ENCODE measurements around the gene PLCB4. TPM values are rescaled to one million over a fixed set of nuclear protein-coding genes. Genes with fewer than 3 reads are reported as not detected.
A peak's percentile ranks its signal among the peaks of the same experiment; 100 is the strongest.

Gene PLCB4
- total RNA-seq, 1 experiment from 2014 or later: 0.07 TPM

DNA sequence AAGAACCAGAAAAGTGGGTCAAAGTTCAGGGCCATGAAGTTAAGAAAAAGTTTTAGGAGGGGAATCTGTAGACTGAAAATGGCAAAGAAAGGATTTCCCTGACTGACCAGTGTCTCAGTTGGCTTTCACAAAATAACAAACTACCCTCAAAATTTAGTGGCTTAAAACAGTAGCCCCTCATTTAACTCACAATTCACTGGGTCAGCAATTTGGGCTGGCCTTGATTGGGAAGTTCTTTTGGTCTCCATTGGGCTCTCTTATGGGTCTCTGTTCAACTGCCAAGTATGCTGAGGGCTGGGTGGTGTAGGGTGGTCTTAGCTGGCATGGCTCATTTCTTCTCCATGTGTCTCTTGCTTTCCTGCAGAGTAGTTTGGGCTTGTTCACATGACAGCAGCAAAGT is 161.5 kb downstream of the PLCB4 start:
- DNase-seq: no peak
- Histone ChIP-seq H3K9me3 (peaks cover 7% of the 10 kb centered on the region; the same call in 1 of the 2 replicates), H3K36me3 (no peaks in the 10 kb centered on the region), H3K4me3 (no peak overlapping the region), H3K27me3 (peaks cover 2% of the 10 kb centered on the region; the same call in 1 of the 2 replicates)

GRCh38 chr20:9233804-9234203 is 164.9 kb downstream of the PLCB4 start:
- no peak overlapping the region for H3K4me3 ChIP-seq
- no peaks in the 10 kb centered on the region for H3K27me3 ChIP-seq
- DNase-seq: no peak
- peaks cover 7% of the 10 kb centered on the region; the same call in 1 of the 2 replicates for H3K9me3 ChIP-seq
- H3K36me3 ChIP-seq: no peaks in the 10 kb centered on the region

GRCh38 chr20:9235518-9235917 is 166.6 kb downstream of the PLCB4 start:
- Histone ChIP-seq H3K27me3 (no peaks in the 10 kb centered on the region), H3K36me3 (no peaks in the 10 kb centered on the region)
- peak; percentile 85 for DNase-seq

DNA sequence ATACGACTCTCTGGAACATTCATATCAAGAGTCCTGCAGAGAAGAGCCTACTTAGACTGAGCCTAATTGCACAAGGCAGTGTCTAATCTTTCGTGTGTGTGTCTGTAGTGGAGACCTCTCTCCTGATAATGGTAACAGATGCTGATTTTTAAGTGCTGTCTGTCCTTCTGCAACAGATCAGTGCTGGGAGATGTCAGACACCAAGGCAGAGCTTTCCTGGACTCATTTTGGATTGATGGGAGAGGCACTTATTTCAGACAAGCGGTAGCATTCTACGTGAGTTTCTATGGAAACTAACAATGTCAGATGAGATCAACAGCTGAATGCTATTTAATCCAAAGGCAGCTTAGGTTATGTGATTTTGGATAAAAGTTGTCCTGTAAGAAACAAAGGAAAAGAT is 167.6 kb downstream of the PLCB4 start:
- DNase-seq: no peak
- H3K4me3 ChIP-seq: no peak overlapping the region
- H3K36me3 ChIP-seq: no peaks in the 10 kb centered on the region
- H3K9me3 ChIP-seq: peaks cover 7% of the 10 kb centered on the region; the same call in 1 of the 2 replicates
- H3K27me3 ChIP-seq: no peaks in the 10 kb centered on the region

More at GRCh38 chr20:9235518-9235917, 166.6 kb downstream of the PLCB4 start:
- no peak overlapping the region for H3K4me3 ChIP-seq
- H3K9me3 ChIP-seq: peaks cover 7% of the 10 kb centered on the region; the same call in 1 of the 2 replicates

GRCh38 chr20:9241232-9241692 is 172.4 kb downstream of the PLCB4 start:
- Histone ChIP-seq H3K9me3 (peaks cover 3% of the 10 kb centered on the region), H3K36me3 (no peaks in the 10 kb centered on the region), H3K4me3 (no peak overlapping the region), H3K27me3 (no peaks in the 10 kb centered on the region)
- DNase-seq: peak; percentile 40

GRCh38 chr20:9241721-9242427 is 173.0 kb downstream of the PLCB4 start:
- Histone ChIP-seq H3K4me3 (no peak overlapping the region), H3K9me3 (peaks cover 3% of the 10 kb centered on the region), H3K27me3 (no peaks in the 10 kb centered on the region), H3K36me3 (no peaks in the 10 kb centered on the region)
- peak; percentile 77 for DNase-seq

- peaks cover 3% of the 10 kb centered on the region for H3K9me3 ChIP-seq
- DNase-seq: no peak
- no peaks in the 10 kb centered on the region for H3K36me3 ChIP-seq
- H3K4me3 ChIP-seq: no peak overlapping the region
- H3K27me3 ChIP-seq: no peaks in the 10 kb centered on the region
Observed at GRCh38 chr20:9243986-9244385, 175.1 kb downstream of the PLCB4 start.

DNA sequence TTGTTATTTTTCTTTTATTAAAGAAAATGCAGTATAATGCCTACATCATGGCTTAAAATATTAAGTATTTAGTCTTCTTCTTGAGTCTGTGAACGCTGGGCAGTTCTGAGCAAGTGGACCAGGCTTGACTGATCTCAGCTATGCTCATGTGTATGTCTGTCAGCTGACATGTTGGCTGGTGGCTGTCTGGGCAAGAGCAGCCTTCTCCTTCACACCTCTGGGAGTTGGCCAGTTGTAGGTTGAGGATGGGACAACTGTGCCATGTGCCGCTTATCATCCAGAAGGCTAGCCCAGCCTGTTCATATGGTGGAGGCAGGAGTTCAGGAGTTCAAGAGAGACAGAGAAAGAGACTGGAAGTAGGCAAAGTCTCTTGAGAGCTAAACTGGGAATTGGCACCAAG is 175.9 kb downstream of the PLCB4 start:
- H3K27me3 ChIP-seq: no peaks in the 10 kb centered on the region
- no peak for DNase-seq
- peaks cover 3% of the 10 kb centered on the region for H3K9me3 ChIP-seq
- H3K4me3 ChIP-seq: no peak overlapping the region
- H3K36me3 ChIP-seq: no peaks in the 10 kb centered on the region

- H3K27me3 ChIP-seq: no peaks in the 10 kb centered on the region; the same call in 1 of the 2 replicates
- no peak for DNase-seq
- no peak overlapping the region for H3K4me3 ChIP-seq
- H3K36me3 ChIP-seq: no peaks in the 10 kb centered on the region
- peaks cover 3% of the 10 kb centered on the region for H3K9me3 ChIP-seq
Observed at GRCh38 chr20:9246731-9247130, 177.8 kb downstream of the PLCB4 start.

DNA sequence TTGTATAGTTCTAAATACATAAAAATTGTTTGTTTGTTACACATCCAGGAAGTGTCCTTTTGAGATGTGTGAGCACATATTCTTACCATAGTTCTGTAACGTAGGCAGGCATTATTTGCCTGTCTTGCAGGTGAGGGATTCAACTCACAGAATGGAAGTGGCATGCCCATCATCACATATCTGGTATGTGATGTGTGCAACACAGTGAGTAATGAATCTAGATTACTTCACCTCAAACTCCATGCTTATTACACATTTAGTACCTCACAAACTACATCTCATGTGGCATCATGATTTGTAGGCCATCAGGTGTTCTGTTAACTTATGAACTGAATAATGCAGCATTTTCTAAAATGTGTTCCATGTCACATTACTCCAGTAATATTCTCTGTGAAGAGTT is 181.6 kb downstream of the PLCB4 start:
- H3K36me3 ChIP-seq: no peaks in the 10 kb centered on the region
- H3K9me3 ChIP-seq: no peaks in the 10 kb centered on the region
- no peak for DNase-seq
- H3K4me3 ChIP-seq: no peak overlapping the region
- H3K27me3 ChIP-seq: no peaks in the 10 kb centered on the region; the same call in 1 of the 2 replicates

DNA sequence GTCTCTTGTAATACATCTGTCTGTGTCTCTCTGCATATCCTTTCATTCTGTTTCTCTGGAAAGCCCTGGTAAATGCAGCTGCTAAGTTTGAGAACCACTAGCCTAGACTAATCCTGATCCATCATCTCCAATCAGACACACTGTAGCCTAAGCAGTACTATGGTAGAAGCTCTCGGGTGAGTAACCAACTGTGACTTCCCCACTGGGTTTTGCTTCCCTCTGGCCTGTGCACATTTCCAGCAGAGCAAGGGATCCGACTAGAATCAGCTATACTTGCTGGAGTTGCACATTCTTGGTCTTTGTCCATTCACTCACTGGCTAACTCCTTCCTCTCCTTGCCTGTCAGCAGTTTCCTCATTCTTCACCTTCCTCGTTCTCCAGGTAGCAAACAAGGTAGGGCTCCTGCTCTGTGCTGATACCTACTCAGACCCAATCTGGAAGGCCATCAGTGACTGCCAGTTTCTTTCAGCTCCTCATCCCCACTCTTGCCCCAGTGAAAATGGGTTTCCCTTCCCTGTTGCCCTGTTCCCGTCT is 184.2 kb downstream of the PLCB4 start:
- Histone ChIP-seq H3K27me3 (no peaks in the 10 kb centered on the region; the same call in 1 of the 2 replicates), H3K4me3 (no peak overlapping the region), H3K9me3 (no peaks in the 10 kb centered on the region), H3K36me3 (no peaks in the 10 kb centered on the region)
- DNase-seq: no peak

DNA sequence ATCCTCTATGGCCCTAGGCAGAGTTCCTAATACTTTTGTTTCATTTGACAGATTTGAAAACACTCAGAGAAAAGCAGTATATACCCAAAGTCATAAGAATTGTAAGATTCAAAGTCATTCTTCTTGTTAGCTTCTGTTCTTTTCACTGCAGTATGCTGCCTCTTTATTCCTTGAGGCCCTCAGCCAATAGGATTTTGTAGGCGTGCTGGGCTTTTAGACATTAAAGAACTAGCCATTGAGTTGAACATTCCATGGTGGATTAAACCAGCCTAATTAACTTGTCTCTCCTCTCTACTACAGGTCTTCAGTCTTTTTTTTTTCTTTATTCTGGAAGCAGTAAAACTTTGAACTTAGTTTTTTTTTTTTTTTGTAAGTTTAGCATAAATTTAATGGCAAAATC is 186.3 kb downstream of the PLCB4 start:
- no peak for DNase-seq
- Histone ChIP-seq H3K4me3 (no peak overlapping the region), H3K27me3 (no peaks in the 10 kb centered on the region; the same call in 1 of the 2 replicates), H3K9me3 (no peaks in the 10 kb centered on the region), H3K36me3 (no peaks in the 10 kb centered on the region)

GRCh38 chr20:9256393-9256792 is 187.5 kb downstream of the PLCB4 start:
- DNase-seq: no peak
- Histone ChIP-seq H3K4me3 (no peak overlapping the region), H3K36me3 (no peaks in the 10 kb centered on the region), H3K27me3 (no peaks in the 10 kb centered on the region), H3K9me3 (no peaks in the 10 kb centered on the region)

- Histone ChIP-seq H3K36me3 (no peaks in the 10 kb centered on the region), H3K9me3 (no peaks in the 10 kb centered on the region), H3K4me3 (no peak overlapping the region), H3K27me3 (no peaks in the 10 kb centered on the region)
- DNase-seq: no peak
Observed at GRCh38 chr20:9258901-9259300, 190.0 kb downstream of the PLCB4 start.

DNA sequence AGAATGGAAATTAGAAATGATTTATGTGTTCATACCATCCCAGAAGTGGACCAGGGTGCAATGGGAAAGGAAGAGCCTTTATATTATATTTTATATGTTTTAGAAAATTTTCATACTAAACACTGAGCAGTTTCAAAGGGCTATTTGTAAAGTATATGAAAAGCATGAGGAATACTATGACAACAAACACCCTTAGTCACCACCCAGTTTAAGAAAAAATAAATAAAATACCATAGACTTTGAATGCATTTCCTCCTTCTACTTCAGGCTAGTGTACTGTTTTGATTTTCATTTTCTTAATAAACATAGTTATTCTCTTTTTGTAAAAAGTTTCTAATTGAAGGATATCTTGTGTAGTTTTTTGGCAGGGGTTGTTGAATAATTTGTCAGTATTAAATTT is 191.1 kb downstream of the PLCB4 start:
- Histone ChIP-seq H3K36me3 (no peaks in the 10 kb centered on the region), H3K4me3 (no peak overlapping the region), H3K9me3 (no peaks in the 10 kb centered on the region), H3K27me3 (no peaks in the 10 kb centered on the region)
- no peak for DNase-seq

- Histone ChIP-seq H3K4me3 (no peak overlapping the region), H3K9me3 (no peaks in the 10 kb centered on the region), H3K27me3 (no peaks in the 10 kb centered on the region), H3K36me3 (no peaks in the 10 kb centered on the region)
- no peak for DNase-seq
Observed at GRCh38 chr20:9261781-9262180, 192.9 kb downstream of the PLCB4 start.

DNA sequence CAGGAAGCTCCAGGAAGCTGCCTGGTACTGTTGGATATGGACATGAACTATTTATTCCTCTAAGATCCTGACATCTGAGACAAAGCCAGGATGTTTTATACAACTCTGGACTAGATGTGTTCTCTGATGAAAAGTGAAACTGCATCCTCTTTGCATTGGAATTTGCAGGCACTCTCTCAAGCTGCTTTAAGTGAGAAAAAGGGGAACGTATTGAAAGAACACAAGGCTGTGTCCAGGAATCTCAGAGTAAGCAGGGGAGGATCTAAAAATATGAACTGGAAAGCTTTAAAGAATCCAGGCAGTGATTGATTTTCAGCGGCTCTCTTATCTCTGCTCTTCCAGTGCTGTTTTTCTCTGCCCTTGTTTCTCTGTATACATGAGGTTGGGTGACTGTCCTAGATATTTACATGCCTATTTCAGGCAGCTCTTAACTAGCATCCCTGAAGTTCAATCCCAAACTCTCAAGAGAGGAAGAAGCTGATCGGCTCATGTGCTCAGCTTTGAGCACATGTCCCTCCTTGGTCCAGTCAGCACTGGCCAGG is 193.8 kb downstream of the PLCB4 start:
- DNase-seq: no peak
- Histone ChIP-seq H3K27me3 (no peaks in the 10 kb centered on the region), H3K4me3 (no peak overlapping the region), H3K36me3 (no peaks in the 10 kb centered on the region), H3K9me3 (no peaks in the 10 kb centered on the region)
